Endodermal cell (in vitro differentiated cells): ENCODE data around the gene LNPK. TPM values are rescaled to one million over a fixed set of nuclear protein-coding genes. Genes with fewer than 3 reads are reported as not detected.
A peak's percentile ranks its signal among the peaks of the same experiment; 100 is the strongest.

Experiments used
- DNase-seq: peaks from one replicate; pipeline ENCODE4 v3.0.0-alpha.2; 2017
- H3K27ac ChIP-seq: 2 replicates; pipeline ENCODE4 v1.5.1; 2013; ENCODE audit warnings: mild to moderate bottlenecking, low read depth, low read length, moderate library complexity
- H3K27me3 ChIP-seq: 2 replicates; pipeline ENCODE4 v1.6.1; 2013; ENCODE audit warnings: mild to moderate bottlenecking, low read length, moderate library complexity; ENCODE audit not compliant: insufficient read depth, control insufficient read depth, poor library complexity, severe bottlenecking
- H3K36me3 ChIP-seq: 2 replicates; pipeline ENCODE4 v1.7.0; 2013; ENCODE audit warnings: mild to moderate bottlenecking, low read length, moderate library complexity; ENCODE audit not compliant: control insufficient read depth, insufficient read depth
- H3K4me1 ChIP-seq: one replicate; pipeline ENCODE4 v1.7.0; 2013; ENCODE audit warnings: low read length; ENCODE audit not compliant: control insufficient read depth, insufficient read depth
- H3K4me3 ChIP-seq: 2 replicates; pipeline ENCODE4 v1.5.1; 2013; ENCODE audit warnings: mild to moderate bottlenecking, low read length, moderate library complexity
- H3K9ac ChIP-seq: 2 replicates; pipeline ENCODE4 v1.6.1; 2013; ENCODE audit warnings: mild to moderate bottlenecking, low read length, moderate library complexity; ENCODE audit not compliant: poor library complexity, severe bottlenecking; ENCODE audit errors: extremely low read depth
- H3K9me3 ChIP-seq: 2 replicates; pipeline ENCODE4 v1.6.1; 2013; ENCODE audit warnings: mild to moderate bottlenecking, low read length, moderate library complexity; ENCODE audit not compliant: control insufficient read depth
- H3K27ac Mint-ChIP-seq: 2 replicates; pipeline ENCODE4 v1.8.0; 2020; ENCODE audit warnings: mixed read lengths
- H3K27me3 Mint-ChIP-seq: 2 replicates; pipeline ENCODE4 v1.8.0; 2021; ENCODE audit warnings: mild to moderate bottlenecking, mixed read lengths; ENCODE audit not compliant: insufficient read depth
- H3K36me3 Mint-ChIP-seq: 2 replicates; pipeline ENCODE4 v1.8.0; 2020; ENCODE audit warnings: low read depth, mixed read lengths
- H3K4me1 Mint-ChIP-seq: 2 replicates; pipeline ENCODE4 v1.8.0; 2020; ENCODE audit warnings: mixed read lengths
- H3K4me3 Mint-ChIP-seq: 2 replicates; pipeline ENCODE4 v1.8.0; 2020; ENCODE audit warnings: mild to moderate bottlenecking, moderate library complexity, mixed read lengths
- H3K9me3 Mint-ChIP-seq: 2 replicates; pipeline ENCODE4 v1.8.0; 2020; ENCODE audit warnings: mild to moderate bottlenecking, mixed read lengths
- CTCF ChIP-seq: fragments of 200-600 bp; sonication (generic); conservative IDR thresholded peaks from 2 replicates; pipeline ENCODE4 v1.5.0; 2021; ENCODE audit warnings: antibody characterized with exemption, mild to moderate bottlenecking
- WGBS, 2 experiments: methylation state at CpG; one replicate each; pipeline versions ENCODE4 v1.1.5 to v1.1.7; 2013; ENCODE audit warnings: missing lambda C conversion rate in 2 of 2, mixed read lengths in 1 of 2; ENCODE audit not compliant: insufficient coverage in 1 of 2, insufficient read length in 1 of 2; 5-methylcytosine and 5-hydroxymethylcytosine counted together
- total RNA-seq, 2 donors: library from RNA; stranded (reverse); fragmentation: NEBNext Ultra II Directional in 1 of 2; extraction: Animal tissue kit (Norgen Biotek cat#: 25700) in 1 of 2; gene quantifications; 2 replicates in 1 of 2; 3 replicates in 1 of 2; pipeline ENCODE4 v1.2.1, GENCODE V29; 2021

The LNPK gene
- total RNA-seq, 2 donors from 2014 or later = 15.0 to 20.2 TPM

- Mint-ChIP-seq H3K27me3 (no peaks in the 10 kb centered on the region), H3K4me1 (peaks cover 15% of the 10 kb centered on the region), H3K27ac (no peak overlapping the region), H3K9me3 (no peaks in the 10 kb centered on the region), H3K36me3 (no peaks in the 10 kb centered on the region), H3K4me3 (no peak overlapping the region)
- Histone ChIP-seq H3K9me3 (no peaks in the 10 kb centered on the region), H3K27me3 (no peaks in the 10 kb centered on the region), H3K36me3 (no peaks in the 10 kb centered on the region), H3K4me1 (no peaks in the 10 kb centered on the region), H3K9ac (no peak overlapping the region), H3K27ac (no peak overlapping the region), H3K4me3 (no peak overlapping the region)
- 73 to 86% methylated on average over 5 to 7 of the region's 7 CpGs for WGBS, 2 experiments
- peak; percentile 58 for DNase-seq
- TF ChIP-seq CTCF = no peak
These were observed 117.2 kb downstream of the LNPK start for GRCh38 chr2:175884697-175885393.

GRCh38 chr2:175883586-175884194 lies 118.4 kb downstream of the LNPK start:
- H3K27ac ChIP-seq = no peak overlapping the region
- no peaks in the 10 kb centered on the region for H3K27me3 ChIP-seq
- 86 to 90% methylated on average over 3 to 7 of the region's 7 CpGs for WGBS, 2 experiments
- no peaks in the 10 kb centered on the region for H3K4me1 ChIP-seq
- peak; percentile 69 for DNase-seq
- no peak overlapping the region for H3K9ac ChIP-seq
- Mint-ChIP-seq H3K27me3 (no peaks in the 10 kb centered on the region), H3K4me3 (no peak overlapping the region), H3K27ac (no peak overlapping the region), H3K9me3 (no peaks in the 10 kb centered on the region), H3K4me1 (peaks cover 15% of the 10 kb centered on the region), H3K36me3 (no peaks in the 10 kb centered on the region)
- no peaks in the 10 kb centered on the region for H3K9me3 ChIP-seq
- no peak for TF ChIP-seq CTCF
- H3K4me3 ChIP-seq = no peak overlapping the region
- no peaks in the 10 kb centered on the region for H3K36me3 ChIP-seq

- Histone ChIP-seq H3K4me3 (no peak overlapping the region), H3K27ac (no peak overlapping the region), H3K9ac (no peak overlapping the region), H3K36me3 (no peaks in the 10 kb centered on the region), H3K9me3 (no peaks in the 10 kb centered on the region), H3K27me3 (no peaks in the 10 kb centered on the region), H3K4me1 (no peaks in the 10 kb centered on the region)
- H3K27ac Mint-ChIP-seq = no peak overlapping the region
- H3K36me3 Mint-ChIP-seq = no peaks in the 10 kb centered on the region
- no peak for DNase-seq
- TF ChIP-seq CTCF = no peak
- no peaks in the 10 kb centered on the region for H3K9me3 Mint-ChIP-seq
- 90 to 100% methylated on average over 1 to 3 of the region's 3 CpGs for WGBS, 2 experiments
- peaks cover 11% of the 10 kb centered on the region for H3K4me1 Mint-ChIP-seq
- no peak overlapping the region for H3K4me3 Mint-ChIP-seq
- H3K27me3 Mint-ChIP-seq = no peaks in the 10 kb centered on the region
These were observed 122.4 kb downstream of the LNPK start for GRCh38 chr2:175879679-175880078.
